GM19099 (cell line): Measurements from ENCODE around the gene SLC30A7.

Source experiments
- POLR2A ChIP-seq: IDR thresholded peaks from 3 replicates; pipeline ENCODE4 v1.6.1; 2011; ENCODE audit warnings: low read depth; ENCODE audit not compliant: insufficient read length; ENCODE audit errors: extremely low read depth

SLC30A7 gene

DNA sequence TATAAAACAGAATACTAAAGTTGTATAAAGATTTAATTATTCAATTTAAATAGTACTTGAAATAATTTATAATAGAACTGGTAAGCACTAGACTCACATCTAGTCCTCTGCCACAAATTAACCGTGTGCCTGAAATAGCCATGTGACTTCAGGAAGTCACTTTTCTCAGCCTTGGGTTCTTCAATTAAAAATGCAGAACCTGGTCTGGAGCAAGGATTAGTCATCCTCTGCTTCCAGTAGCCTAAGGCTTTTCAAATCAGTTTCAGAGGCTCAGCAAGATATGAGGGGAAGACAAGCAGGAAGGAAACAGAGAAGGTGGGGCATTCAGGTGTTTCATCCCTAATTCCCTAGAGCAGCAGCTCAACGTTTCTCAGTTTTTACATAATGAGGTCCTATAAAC is 106.7 kb downstream of the SLC30A7 start:
- TF ChIP-seq POLR2A = no peak

DNA sequence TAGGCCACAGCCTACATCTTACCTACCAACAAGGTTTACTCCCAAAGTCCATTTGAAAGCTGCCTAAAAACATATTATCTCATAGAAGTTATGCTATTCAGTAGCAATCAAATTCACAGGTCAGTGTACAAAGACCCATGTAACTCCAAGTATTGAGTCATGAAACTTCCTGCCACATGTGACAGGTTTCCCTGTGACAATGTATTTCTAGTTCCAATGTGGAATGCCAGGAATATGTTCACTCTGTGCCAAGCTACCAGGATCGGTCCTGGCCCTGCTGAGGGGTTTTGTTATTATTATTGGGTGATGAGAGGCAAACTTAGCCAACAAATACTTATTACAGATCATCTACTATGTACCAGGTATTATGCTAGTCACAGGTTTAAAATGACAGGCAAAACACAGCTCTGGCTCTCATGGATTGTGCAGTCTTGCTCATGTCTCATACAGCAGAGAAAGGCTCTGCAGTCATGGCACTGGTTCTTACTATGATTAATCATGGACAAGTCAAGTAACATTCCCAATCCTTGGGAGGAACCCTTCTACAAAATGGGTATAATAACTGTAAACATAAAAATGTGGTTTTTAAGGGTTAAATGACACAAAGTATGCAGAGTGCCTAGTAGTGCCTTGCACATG is 107.2 kb downstream of the SLC30A7 start:
- TF ChIP-seq POLR2A = no peak

DNA sequence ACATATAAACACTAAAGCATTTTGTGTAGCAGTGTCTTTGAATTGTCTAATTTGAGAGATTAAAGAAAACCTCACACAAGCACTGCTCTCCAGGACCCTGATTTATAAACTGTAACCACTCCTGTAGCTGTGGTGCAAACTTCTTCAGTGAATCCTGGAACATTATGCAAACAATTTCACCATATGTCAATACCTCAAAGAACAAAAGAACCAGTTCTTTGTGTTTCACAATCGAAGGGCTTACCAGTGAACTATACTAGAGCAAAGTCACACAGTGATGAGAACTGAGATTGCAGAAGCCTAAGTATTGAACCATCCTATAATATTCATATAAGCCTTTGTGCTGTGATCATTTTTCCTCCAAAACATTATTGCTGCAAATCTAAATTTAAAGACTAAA is 108.2 kb downstream of the SLC30A7 start:
- no peak for TF ChIP-seq POLR2A

DNA sequence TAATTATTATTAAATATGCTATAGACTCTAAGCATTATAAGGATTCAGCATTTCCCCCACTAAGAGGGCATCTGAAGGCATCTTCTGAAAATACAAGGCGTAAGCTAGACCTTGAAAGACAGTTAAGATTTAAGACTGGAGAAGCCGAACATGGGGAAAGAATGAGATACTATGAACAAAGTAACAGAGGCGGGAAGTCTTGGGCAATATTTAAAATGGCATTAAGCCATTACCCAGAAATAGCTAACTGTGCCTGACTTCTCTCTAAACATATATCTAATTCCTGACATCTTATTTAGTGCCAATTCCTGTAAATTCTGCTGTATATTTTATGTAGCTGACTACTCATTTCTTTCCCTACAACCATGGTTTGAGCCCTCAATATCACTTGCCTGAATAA is 108.8 kb downstream of the SLC30A7 start:
- TF ChIP-seq POLR2A = no peak

DNA sequence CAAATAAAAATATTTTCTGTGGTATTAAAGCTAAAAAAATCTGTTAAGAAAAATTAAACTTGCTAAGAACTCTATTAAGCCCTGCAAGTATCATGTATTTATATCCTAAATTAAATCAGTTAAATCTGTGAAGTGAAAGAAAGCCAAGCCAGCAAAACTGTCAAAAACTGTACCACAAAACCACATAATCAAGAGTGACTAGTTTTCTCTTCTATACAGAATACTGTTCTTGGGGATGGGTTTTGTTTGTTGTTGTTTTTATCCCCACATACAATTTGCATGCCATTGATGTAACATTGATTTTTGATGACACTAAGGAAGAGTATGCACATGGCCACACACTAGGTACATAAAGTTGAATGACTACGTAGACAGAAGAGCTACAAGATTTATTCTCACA is 109.3 kb downstream of the SLC30A7 start:
- no peak for TF ChIP-seq POLR2A

DNA sequence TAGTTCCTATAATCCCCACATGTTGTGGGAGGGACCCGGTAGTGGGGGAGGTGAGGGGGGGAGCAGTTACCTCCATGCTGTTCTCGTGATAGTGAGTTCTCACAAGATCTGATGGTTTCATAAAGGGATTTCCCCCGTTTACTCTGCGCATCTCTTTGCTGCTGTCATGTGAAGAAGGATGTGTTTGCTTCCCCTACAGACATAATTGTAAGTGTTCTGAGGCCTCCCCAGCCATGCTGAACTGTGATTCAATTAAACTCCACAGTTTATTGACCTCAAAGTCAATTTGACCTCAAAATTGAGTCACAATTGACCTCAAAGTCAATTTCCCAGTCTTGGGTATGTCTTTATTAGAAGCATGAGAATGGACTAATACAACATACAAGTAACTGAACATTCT is 110.0 kb downstream of the SLC30A7 start:
- TF ChIP-seq POLR2A = no peak

DNA sequence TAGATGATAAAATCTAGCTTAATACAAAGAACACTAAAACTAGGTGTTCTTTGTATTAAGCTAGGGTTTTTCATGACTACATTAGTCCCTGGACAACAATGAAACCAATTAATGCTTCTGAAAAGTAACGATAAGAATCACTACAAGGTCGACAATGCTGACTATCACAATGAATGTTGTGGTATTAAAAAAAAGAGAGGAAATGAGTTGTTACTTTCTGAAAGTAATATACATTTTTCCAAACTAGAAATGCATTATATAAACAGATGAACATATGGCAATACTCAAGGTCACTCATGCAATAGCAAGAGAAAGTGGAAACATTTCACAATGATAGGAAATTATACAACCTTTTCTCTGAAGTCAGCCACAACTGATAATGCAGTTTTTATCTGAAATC is 110.7 kb downstream of the SLC30A7 start:
- no peak for TF ChIP-seq POLR2A

DNA sequence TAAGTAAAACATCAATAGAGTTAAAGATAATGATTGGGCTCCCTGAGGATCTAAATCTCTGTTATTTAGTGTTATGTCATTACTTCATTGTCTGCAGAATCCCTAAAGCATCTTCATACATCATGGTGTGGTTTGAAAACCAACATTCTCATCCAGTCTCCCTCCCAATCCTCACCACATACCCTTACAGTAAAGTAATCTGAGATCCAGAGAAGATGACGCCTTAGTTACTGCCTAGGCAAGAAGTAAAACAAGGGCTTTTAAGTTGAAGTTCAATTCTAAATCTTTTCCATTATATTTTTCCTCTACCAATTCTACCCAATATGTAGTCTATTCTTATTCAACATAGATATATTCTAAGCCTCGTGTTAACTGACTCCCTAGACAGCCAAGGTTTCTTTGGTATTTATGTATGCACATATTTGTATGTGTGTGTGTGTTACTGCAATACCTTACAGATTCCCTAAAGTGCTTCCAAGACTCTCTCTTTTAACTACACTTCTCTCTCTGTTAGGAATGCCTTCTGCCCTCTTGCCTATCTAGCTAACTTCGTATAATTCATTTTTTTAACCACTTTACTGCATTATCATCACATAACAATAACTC is 112.4 kb downstream of the SLC30A7 start:
- no peak for TF ChIP-seq POLR2A

DNA sequence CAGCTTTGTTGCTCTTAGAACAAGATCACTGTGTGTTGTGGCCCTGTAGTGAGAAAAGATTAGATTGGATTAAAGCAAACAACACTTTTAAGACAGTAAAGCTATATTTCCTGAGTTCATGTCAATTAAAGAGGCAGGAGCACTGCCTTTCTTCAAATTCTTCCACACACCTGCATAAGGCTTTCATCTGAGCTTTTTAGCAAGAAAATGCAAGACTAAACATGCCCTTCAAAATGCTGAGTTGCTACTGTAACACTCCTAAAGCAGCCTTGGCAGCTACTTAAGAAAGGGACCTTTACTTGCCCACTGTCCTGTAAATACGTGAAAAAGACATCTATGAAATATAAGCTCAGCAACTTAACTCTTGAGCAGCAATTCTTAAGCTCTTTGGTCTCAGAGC is 117.9 kb downstream of the SLC30A7 start:
- TF ChIP-seq POLR2A = no peak

DNA sequence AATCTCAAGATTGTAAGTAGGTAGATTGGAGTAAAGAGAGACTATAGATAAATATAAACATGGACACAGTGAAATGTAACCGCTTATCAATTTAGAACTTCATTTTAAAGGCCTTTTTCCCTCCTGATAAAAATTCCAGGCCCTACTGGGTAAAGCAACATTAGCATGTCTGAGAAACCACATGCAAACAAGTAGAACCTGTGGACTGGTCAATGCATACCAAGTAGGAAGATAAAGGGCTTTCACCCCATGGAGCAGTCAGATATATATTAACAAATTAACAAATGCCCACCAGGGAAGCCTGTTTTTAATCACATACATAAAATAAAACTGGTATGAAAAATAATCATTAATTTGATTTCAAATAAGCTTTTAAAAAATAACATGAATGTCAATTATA is 121.6 kb downstream of the SLC30A7 start:
- TF ChIP-seq POLR2A = no peak

DNA sequence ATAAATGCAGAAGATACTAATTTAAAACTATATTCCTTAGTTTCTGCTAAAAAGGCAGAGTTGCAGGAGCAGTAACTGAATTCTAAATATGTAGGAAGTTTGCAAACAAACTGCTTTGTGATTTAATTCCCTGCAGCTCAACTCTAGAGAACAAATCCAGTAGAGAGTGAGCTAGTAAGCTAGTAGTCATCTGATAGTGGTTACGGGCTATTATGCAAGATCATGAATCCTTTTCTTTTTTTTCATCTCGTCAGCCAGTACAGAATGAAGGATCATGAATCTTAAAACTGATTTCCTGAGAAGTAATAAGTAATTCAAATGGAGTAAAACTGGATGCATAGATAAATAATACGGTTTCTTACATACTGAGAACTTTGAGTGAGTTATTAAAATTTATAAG is 126.4 kb downstream of the SLC30A7 start:
- TF ChIP-seq POLR2A = no peak

DNA sequence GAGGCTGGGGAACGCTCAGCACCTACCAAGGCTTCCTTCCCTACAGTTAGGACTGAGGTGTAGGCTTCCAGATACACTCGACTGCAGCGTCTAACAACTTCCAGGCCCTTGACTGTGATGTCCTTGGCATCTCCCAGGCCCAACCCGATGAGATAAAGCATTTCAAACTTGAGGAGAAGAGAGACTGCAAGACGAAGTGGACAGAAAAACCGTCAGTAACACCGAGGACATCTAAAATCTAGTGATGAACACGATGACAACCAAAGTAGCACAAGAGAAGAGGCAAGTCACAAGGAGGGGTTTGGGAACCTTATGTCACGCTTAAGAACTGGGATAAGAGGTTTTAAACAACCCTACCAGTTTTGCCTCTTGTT is 129.4 kb downstream of the SLC30A7 start:
- no peak for TF ChIP-seq POLR2A

DNA sequence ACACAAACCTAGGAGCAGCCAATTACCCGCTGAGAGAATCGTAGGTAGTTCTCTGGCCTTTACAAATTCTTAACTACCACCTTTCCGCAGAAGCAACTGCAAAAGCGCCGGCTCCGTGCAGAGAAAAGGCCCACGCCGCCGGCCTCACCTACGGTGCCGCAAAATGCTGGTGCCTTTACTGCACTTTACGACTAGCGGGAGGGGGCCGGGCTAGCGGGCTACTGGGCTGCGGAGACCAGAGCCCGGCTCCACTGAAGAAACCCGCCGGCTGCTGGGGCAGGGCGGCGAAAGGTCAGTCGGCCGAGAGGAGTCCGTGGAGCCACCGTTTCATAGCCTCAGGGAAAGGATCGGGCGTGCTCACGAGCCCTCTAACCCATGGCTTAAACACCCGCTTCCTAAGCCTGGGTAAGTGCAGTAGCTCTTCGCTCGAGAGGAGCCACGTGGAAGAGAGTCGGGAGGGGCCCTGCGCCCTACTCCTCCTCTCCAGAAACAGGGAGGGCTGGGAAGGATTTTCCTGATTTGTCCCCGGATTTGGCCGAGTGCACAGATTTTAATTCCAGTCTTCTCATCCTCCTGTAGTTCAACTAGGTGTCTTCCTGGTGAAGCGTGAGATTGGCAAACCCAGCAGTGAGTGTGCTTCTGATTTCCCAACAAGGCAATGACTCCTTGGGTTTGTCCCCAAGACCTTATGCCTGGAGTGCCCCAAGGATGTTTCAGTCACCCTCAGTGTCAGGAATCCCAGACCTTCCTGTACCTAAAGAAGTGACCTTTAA is 130.0 kb downstream of the SLC30A7 start, which contains the start of gene DPH5:
DPH5 (minus strand) TSS at position 128 of the 773 bp plus-strand sequence. CDS start 341 bp downstream, outside the sequence.
- peak; percentile 95 for TF ChIP-seq POLR2A

DNA sequence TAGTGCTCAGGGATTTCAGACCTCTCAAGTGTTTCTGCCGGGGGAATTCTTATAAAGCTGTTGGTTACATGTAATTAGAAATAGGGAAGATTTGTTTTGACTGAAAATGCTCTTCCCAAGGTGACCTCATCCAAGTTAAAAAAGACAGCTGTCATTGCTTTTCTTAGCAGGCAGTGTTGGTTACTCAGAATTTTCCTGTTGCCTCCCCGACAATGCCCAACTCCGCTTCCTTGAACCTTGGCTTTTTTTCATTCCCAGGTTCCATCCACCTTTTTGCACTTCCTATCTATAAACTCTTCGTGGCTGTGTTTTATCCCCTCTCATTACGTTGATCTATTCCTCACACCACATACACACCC is 130.5 kb downstream of the SLC30A7 start:
- no peak for TF ChIP-seq POLR2A

DNA sequence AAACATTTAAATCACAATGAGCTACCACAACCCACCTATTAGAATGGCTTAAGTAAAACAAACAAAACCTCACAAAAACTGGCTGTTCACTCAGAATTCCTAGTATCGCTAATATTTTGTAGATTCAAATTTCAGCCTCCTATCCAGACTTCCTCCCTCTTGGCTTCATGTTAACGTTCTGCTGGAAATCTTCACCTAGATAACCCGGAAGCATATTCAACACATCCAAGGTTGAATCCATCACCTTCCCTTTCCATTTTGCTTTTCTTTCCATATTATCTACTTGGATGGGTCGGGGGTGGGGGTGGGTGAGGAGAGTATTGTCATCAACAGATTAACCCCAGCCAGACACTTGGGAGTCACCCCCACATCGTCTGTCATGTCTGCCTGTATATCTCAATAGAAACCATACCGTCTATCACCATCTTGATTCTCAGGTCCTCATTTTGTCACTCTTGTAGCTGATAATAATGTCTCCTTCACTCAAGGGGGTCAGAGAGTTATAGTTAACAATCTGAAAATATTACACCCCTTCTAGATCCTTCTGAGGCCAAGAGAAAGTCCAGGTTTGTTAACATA is 131.4 kb downstream of the SLC30A7 start:
- TF ChIP-seq POLR2A = no peak

DNA sequence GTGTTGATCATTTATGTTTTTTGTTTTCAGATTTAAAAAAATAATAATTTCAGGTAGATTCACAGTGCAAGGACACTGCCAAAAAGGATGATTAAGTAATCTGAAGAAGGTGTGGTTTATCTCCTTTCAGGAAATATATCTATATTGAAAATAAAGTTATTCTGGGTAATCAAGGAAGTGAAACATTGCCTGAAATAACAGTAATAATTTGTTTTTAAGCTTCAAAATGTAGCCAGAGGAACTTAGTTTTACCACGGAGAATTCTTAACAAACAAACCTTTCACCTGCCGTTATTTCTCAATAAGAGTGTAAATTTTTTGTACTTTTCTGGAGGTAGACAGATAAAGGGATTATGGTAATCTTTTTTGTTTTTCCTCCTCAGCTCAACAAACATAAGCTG is 132.6 kb downstream of the SLC30A7 start:
- no peak for TF ChIP-seq POLR2A
